G401 (cell line): ENCODE results near the gene CDK2AP2. TPM values are rescaled to one million over a fixed set of nuclear protein-coding genes. Genes with fewer than 3 reads are reported as not detected.

Experiments
- total RNA-seq: library from RNA; depleted of rRNA; stranded (reverse); fragments of >200 nt; shearing (Covaris generic); gene quantifications from 2 replicates; pipeline ENCODE4 v1.2.3, GENCODE V29; 2014; rRNA removed

CDK2AP2 gene
- total RNA-seq, 1 experiment from 2014 or later = 36.1 TPM

Other genes with a start within 250 kb of the CDK2AP2 start
- 35.1 and 48.8 TPM in 2 replicates for gene GRK2, start 241.7 kb downstream of the CDK2AP2 start, total RNA-seq
- gene ANKRD13D, start 218.9 kb downstream of the CDK2AP2 start, total RNA-seq = 25.2 and 40.3 TPM in 2 replicates
- gene SSH3, start 204.6 kb downstream of the CDK2AP2 start, total RNA-seq = 1.5 and 1.8 TPM in 2 replicates
- gene POLD4, start 154.6 kb downstream of the CDK2AP2 start, total RNA-seq = 15.2 and 19.4 TPM in 2 replicates
- 1.9 and 4.2 TPM in 2 replicates for gene CLCF1, start 134.6 kb downstream of the CDK2AP2 start, total RNA-seq
- 20.3 and 38.1 TPM in 2 replicates for gene RAD9A, start 116.2 kb downstream of the CDK2AP2 start, total RNA-seq
- 319 TPM in 2 replicates for gene PPP1CA, start 106.3 kb downstream of the CDK2AP2 start, total RNA-seq
- gene TBC1D10C, start 104.1 kb downstream of the CDK2AP2 start, total RNA-seq = 0.10 and 0.31 TPM in 2 replicates
- not detected in 2 replicates for gene CARNS1, start 92.5 kb downstream of the CDK2AP2 start, total RNA-seq
- 121 and 125 TPM in 2 replicates for gene RPS6KB2, start 79.7 kb downstream of the CDK2AP2 start, total RNA-seq
- not detected in 2 replicates for gene PTPRCAP, start 70.5 kb downstream of the CDK2AP2 start, total RNA-seq
- gene CORO1B, start 64.7 kb downstream of the CDK2AP2 start, total RNA-seq = 177 and 184 TPM in 2 replicates
- not detected in 2 replicates for gene GPR152, start 55.4 kb downstream of the CDK2AP2 start, total RNA-seq
- gene CABP4, start 52.8 kb downstream of the CDK2AP2 start, total RNA-seq = not detected in 2 replicates
- gene TMEM134, start 38.9 kb downstream of the CDK2AP2 start, total RNA-seq = 88.8 and 126 TPM in 2 replicates
- 73.5 and 102 TPM in 2 replicates for gene AIP, start 25.1 kb downstream of the CDK2AP2 start, total RNA-seq
- gene PITPNM1, start 2.8 kb downstream of the CDK2AP2 start, total RNA-seq = 27.0 and 35.2 TPM in 2 replicates
- gene CABP2, start 15.3 kb upstream of the CDK2AP2 start, total RNA-seq = not detected in 2 replicates
- 1,075 and 1,129 TPM in 2 replicates for gene GSTP1, start 75.7 kb upstream of the CDK2AP2 start, total RNA-seq
- gene NDUFV1, start 98.8 kb upstream of the CDK2AP2 start, total RNA-seq = 412 and 488 TPM in 2 replicates
- 12.1 and 12.6 TPM in 2 replicates for gene NUDT8, start 121.8 kb upstream of the CDK2AP2 start, total RNA-seq
- gene TBX10, start 131.6 kb upstream of the CDK2AP2 start, total RNA-seq = not detected in 2 replicates
- gene ACY3, start 142.6 kb upstream of the CDK2AP2 start, total RNA-seq = not detected in 2 replicates
- gene ALDH3B2, start 166.5 kb upstream of the CDK2AP2 start, total RNA-seq = not detected in 2 replicates